ENCODE measurements around the gene ANGPT4. TPM values are rescaled to one million over a fixed set of nuclear protein-coding genes. Genes with fewer than 3 reads are reported as not detected.

The ANGPT4 gene
- total RNA-seq, 2 donors from 2014 or later, result under 0.01 to 0.66 TPM

- no peak for DNase-seq
- H3K36me3 ChIP-seq (replicated peaks in 1 of 2; ENCODE audit: insufficient read depth in 1 of 2, low read depth in 2 of 2), result no peaks in the 10 kb centered on the region
- no peak for ATAC-seq
- no peaks in the 10 kb centered on the region for H3K9me3 ChIP-seq
- H3K27me3 ChIP-seq, result no peaks in the 10 kb centered on the region
- no peaks in the 10 kb centered on the region for H3K4me1 ChIP-seq
- TF ChIP-seq POLR2A (IDR thresholded peaks at IDR 0.05), result no peak
- intact Hi-C loops (cut with DNase I), result no loop called here
- no peak overlapping the region for H3K27ac ChIP-seq
- 75 to 84% methylated on average over 5 to 7 of the region's 7 CpGs for whole genome bisulfite sequencing, 2 donors
- H3K4me3 ChIP-seq, result no peak overlapping the region
Observed at GRCh38 chr20:826695-827323, 89.3 kb downstream of the ANGPT4 start.

DNA sequence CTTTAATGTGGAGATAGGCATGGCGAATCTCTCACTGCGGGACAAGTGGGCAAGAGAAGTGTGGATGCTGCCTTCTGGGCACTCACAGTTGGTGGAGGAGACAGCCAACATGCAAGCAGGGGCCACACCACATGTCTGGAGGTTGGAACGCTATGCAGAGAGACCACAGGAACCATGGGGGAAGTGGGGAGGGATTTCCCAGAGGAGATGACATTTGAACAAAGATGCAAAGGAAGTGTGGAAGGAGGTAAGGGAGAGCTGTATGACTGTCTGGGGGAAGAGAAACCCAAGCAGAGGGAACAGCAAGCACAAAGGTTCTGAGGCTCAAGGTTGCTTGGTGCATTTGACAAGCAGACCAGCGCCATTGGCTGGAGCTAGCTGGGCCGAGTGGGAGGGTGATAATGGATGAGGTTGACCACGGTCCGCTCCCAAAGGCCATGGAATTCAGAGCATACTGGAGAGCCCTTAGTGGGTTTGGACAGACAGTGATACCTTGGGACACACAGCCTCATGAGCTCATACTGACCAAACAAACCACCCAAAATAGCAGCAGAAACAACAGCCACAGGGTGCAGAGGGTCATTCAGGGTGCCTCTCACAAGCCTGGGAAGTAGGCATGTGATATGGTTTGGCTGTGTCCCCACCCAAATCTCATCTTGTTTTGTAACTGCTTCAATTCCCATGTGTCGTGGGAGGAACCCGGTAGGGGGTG lies 90.3 kb downstream of the ANGPT4 start:
- Histone ChIP-seq H3K27me3 (no peaks in the 10 kb centered on the region), H3K9me3 (no peaks in the 10 kb centered on the region), H3K4me3 (no peak overlapping the region), H3K36me3 (replicated peaks in 1 of 2; ENCODE audit: insufficient read depth in 1 of 2, low read depth in 2 of 2) (no peaks in the 10 kb centered on the region), H3K4me1 (no peaks in the 10 kb centered on the region), H3K27ac (no peak overlapping the region)
- DNase-seq, result no peak
- 74 to 83% methylated on average over 7 to 9 of the region's 9 CpGs for WGBS, 2 donors
- TF ChIP-seq CTCF (IDR thresholded peaks at IDR 0.05) (no peak), POLR2A (IDR thresholded peaks at IDR 0.05) (no peak)
- ATAC-seq, result no peak
- intact Hi-C loops (cut with DNase I), result no loop called here

- H3K9me3 ChIP-seq, result no peaks in the 10 kb centered on the region
- no peak overlapping the region for H3K27ac ChIP-seq
- TF ChIP-seq CTCF (IDR thresholded peaks at IDR 0.05) (no peak), POLR2A (IDR thresholded peaks at IDR 0.05) (no peak)
- 50 to 52% methylated on average over 3 to 4 of the region's 4 CpGs for WGBS, 2 donors
- H3K27me3 ChIP-seq, result no peaks in the 10 kb centered on the region
- no peak overlapping the region for H3K4me3 ChIP-seq
- DNase-seq (no peak), ATAC-seq (no peak)
- intact Hi-C loops (cut with DNase I), result no loop called here
- no peaks in the 10 kb centered on the region for H3K36me3 ChIP-seq (replicated peaks in 1 of 2; ENCODE audit: insufficient read depth in 1 of 2, low read depth in 2 of 2)
- no peaks in the 10 kb centered on the region for H3K4me1 ChIP-seq
Observed at GRCh38 chr20:824916-825315, 91.2 kb downstream of the ANGPT4 start.

GRCh38 chr20:824490-824889 lies 91.6 kb downstream of the ANGPT4 start:
- no peaks in the 10 kb centered on the region for H3K4me1 ChIP-seq
- TF ChIP-seq POLR2A (IDR thresholded peaks at IDR 0.05), result no peak
- TF ChIP-seq CTCF (IDR thresholded peaks at IDR 0.05), result no peak
- no peaks in the 10 kb centered on the region for H3K9me3 ChIP-seq
- H3K36me3 ChIP-seq (replicated peaks in 1 of 2; ENCODE audit: insufficient read depth in 1 of 2, low read depth in 2 of 2), result no peaks in the 10 kb centered on the region
- ATAC-seq, result no peak
- no peaks in the 10 kb centered on the region for H3K27me3 ChIP-seq
- no peak for DNase-seq
- WGBS, 2 donors, result 90 to 100% methylated on average over 3 to 4 of the region's 4 CpGs
- no peak overlapping the region for H3K4me3 ChIP-seq
- no peak overlapping the region for H3K27ac ChIP-seq
- intact Hi-C loops (cut with DNase I), result no loop called here

- intact Hi-C loops (cut with DNase I), result no loop called here
- no peaks in the 10 kb centered on the region for H3K27me3 ChIP-seq
- WGBS, 2 donors, result 83 to 97% methylated on average over 4 of the region's 4 CpGs
- DNase-seq, result no peak
- no peaks in the 10 kb centered on the region for H3K36me3 ChIP-seq (replicated peaks in 1 of 2; ENCODE audit: insufficient read depth in 1 of 2, low read depth in 2 of 2)
- TF ChIP-seq CTCF (IDR thresholded peaks at IDR 0.05) (no peak), POLR2A (IDR thresholded peaks at IDR 0.05) (no peak)
- no peaks in the 10 kb centered on the region for H3K9me3 ChIP-seq
- no peaks in the 10 kb centered on the region for H3K4me1 ChIP-seq
- no peak overlapping the region for H3K4me3 ChIP-seq
- ATAC-seq, result no peak
- no peak overlapping the region for H3K27ac ChIP-seq
Observed at GRCh38 chr20:823574-823902, 92.6 kb downstream of the ANGPT4 start.

Data from body of pancreas (tissue), 4 donors.